HTR-8/SVneo (cell line): ENCODE measurements around the gene PACRGL.
"Not testable (repeated sequence)": the region's sequence is repeated elsewhere in the genome, so short reads cannot be mapped to it uniquely, and the experiment has no call there.

Source experiments
- DNase-seq: peaks from one replicate; pipeline ENCODE4 v3.0.0; 2011; ENCODE audit warnings: low spot score, mixed read lengths; ENCODE audit not compliant: insufficient read length
- FAIRE-seq: peaks from 2 replicates; lab custom pipeline; 2011; peaks lifted over from hg19 to GRCh38; lab: Jason Lieb, UNC

The PACRGL gene

DNA sequence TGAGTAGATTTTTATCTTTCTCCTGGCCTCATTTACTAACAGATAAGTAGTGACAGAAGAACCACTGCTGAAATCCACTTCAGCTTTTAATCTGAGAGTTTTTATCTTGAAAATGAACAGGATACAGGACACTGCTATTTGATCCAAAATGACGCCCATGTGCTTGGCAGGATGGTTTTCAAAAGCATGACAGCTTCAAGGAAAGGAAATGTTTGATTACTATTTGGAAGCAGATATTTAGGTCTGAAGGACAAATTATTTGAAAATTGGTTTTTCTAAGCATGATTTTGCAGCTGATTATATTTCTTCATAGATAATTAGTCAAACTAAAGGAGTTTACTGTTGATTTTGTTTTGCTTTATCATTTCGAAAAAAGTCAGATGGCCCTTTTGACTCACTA lies 11.1 kb downstream of the PACRGL start:
- FAIRE-seq (no peak), DNase-seq (no peak)

DNA sequence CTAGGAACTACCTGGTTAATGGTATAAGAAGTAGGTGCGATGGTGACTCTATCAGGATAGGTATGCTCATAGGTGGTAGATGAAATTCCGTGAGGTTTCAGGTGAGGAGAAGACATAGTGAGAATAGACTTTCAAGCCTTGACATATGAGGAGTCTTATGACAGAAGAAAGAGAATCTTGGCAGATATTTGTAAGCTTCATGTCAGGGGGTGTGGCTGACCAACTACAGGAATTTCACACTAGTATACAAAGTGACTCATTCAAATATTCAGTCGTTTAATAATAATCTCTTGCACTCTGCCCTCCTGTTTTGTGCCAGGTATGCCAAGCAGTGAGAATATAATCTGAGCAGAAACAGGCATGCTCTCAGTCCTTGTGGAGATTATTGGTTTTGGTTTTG lies 22.8 kb downstream of the PACRGL start:
- DNase-seq (no peak), FAIRE-seq (no peak)

DNA sequence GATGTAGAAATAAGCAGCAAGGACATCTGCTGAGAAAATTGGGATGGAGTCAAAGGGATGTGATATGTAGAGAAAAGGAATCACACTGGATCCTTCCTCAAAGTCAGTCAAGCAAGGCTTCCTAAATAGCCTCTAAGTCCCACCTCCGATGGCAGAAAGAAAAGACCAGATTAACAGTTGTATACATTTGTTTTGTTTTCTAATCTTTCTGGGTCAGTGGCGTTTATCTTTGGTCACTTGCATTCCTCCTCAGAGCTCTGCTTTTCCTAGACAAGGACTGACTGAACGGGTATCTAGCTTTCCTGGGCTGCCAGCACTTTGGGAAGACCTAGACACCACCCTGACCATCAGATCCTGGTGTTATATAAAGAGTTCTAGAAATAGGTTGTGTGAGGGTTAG lies 23.2 kb downstream of the PACRGL start:
- FAIRE-seq (no peak), DNase-seq (no peak)

- DNase-seq: no peak
- no peak for FAIRE-seq
Measured at GRCh38 chr4:20724915-20725314, 24.7 kb downstream of the PACRGL start.

DNA sequence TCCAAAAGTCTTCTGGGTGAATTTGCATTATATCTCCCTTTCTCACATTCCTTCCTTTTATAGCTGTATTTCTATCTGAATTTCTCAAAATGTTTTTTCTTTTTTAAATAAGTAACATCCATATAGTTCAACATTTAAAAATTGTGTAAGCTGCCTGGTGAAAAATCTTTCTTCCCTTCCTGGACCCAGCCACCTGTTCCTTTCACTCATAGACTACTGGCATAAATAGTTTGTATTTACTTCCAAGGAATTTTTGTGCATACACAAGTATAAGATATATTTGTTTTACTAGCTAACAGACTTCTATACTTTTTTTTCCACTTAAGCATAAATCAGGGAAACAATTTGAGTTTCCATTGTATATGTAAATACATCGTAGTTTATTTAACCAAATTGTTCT lies 35.7 kb downstream of the PACRGL start:
- FAIRE-seq: no peak
- no peak for DNase-seq

GRCh38 chr4:20746000-20746399 lies 45.7 kb downstream of the PACRGL start:
- not testable (repeated sequence) for FAIRE-seq, DNase-seq

- FAIRE-seq: no peak
- DNase-seq: no peak
Measured at GRCh38 chr4:20752641-20753040, 52.4 kb downstream of the PACRGL start.

DNA sequence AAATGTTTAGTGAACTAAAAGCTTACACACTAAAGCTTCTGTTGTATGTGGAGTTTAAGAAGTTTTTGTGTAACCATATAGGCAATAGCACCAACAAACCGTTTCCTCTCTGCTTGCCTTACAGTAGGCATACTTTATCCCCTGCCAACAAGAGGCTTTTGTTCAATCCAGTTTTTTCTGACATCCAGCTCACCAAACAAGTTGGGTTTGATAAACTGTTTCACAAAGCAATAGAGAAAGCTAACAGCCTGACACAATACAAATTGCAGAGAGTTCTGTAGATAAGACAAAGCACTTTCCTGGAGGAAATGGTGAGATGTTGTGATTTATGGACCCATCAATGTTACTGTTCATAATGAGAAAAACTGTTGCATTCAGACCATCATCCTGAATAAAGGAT lies 53.8 kb downstream of the PACRGL start:
- FAIRE-seq (no peak), DNase-seq (no peak)

GRCh38 chr4:20760053-20760452 lies 59.8 kb downstream of the PACRGL start:
- DNase-seq: no peak

GRCh38 chr4:20761382-20761781 lies 61.1 kb downstream of the PACRGL start:
- FAIRE-seq: no peak
- no peak for DNase-seq

More at GRCh38 chr4:20760053-20760452, 59.8 kb downstream of the PACRGL start:
- FAIRE-seq: no peak

GRCh38 chr4:20761826-20762225 lies 61.6 kb downstream of the PACRGL start:
- FAIRE-seq (no peak), DNase-seq (no peak)

- FAIRE-seq: no peak
Measured at GRCh38 chr4:20764366-20764992, 64.2 kb downstream of the PACRGL start.

GRCh38 chr4:20773144-20773997 lies 73.1 kb downstream of the PACRGL start:
- FAIRE-seq (no peak), DNase-seq (peak; percentile 41)

More at GRCh38 chr4:20764366-20764992, 64.2 kb downstream of the PACRGL start:
- no peak for DNase-seq

GRCh38 chr4:20778896-20779295 lies 78.6 kb downstream of the PACRGL start:
- no peak for FAIRE-seq
- no peak for DNase-seq

DNA sequence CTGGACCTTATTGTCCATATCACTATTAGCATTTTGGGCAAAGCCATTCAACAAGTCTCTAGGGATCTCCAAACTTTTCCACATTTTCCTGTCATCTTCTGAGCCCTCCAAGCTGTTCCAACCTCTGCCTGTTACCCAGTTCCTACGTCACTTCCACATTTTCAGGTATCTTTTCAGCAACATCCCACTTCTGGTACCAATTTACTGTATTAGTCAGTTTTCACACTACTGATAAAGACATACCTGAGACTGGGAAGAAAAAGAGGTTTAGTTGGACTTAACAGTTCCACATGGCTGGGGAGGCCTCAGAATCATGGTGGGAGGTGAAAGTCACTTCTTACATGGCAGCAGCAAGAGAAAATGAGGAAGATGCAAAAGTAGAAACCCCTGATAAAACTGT lies 82.9 kb downstream of the PACRGL start:
- not testable (repeated sequence) for DNase-seq, FAIRE-seq

DNA sequence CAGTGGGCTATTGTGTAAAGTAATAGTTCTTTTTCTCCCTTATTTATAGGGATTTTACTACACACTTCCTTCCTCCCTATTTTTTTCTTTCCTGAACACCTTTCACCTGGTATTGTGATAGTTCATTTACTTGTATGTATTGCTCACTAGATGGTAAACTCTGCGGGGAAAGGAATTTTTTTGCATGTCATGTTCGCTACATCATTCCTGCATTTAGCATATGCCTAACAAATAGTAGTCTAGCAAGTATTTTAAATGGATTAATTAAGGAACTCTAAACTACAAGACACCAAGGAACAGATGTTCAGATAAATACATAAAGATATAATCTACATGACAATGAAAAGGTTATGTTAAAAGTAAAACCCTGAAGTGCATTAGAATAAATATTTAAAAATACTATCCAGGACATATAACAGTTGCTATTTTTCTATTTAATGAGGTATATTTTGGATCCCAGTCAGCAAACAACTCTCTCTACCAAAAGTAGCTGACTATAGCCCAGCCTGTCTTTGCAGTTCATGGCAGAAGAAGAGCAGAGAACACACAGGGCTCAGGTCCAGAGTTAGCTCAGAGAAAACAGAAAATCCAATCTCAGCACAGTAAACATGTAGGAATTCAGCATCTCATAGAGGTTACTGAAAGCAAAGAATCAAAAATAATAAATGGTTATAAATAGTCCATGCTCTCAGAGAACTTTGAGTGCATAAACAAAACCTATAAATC lies 87.8 kb downstream of the PACRGL start:
- DNase-seq: no peak
- FAIRE-seq: no peak
